HTR-8/SVneo (cell line): Measurements from ENCODE around the gene SKP2.
A peak's percentile ranks its signal among the peaks of the same experiment; 100 is the strongest.
"Not testable (repeated sequence)": the region's sequence is repeated elsewhere in the genome, so short reads cannot be mapped to it uniquely, and the experiment has no call there.

ENCODE experiments used
- DNase-seq: peaks from one replicate; pipeline ENCODE4 v3.0.0; 2011; ENCODE audit warnings: low spot score, mixed read lengths; ENCODE audit not compliant: insufficient read length
- FAIRE-seq: peaks from 2 replicates; lab custom pipeline; 2011; peaks lifted over from hg19 to GRCh38; lab: Jason Lieb, UNC

The SKP2 gene

GRCh38 chr5:36151434-36152323 lies at the start of gene SKP2, which contains the start of gene LMBRD2:
SKP2 (plus strand) TSS chr5:36152111; CDS start chr5:36152263, 152 bp downstream.
LMBRD2 (minus strand) TSS chr5:36151887; CDS start chr5:36143349, 8,538 bp downstream.
- peak; percentile 99 for DNase-seq

GRCh38 chr5:36105819-36106218 lies 46.1 kb upstream of the SKP2 start:
- no peak for DNase-seq
- FAIRE-seq = no peak

More at GRCh38 chr5:36151434-36152323, at the start of gene SKP2, which contains the start of gene LMBRD2:
- peak; percentile 99 for FAIRE-seq

GRCh38 chr5:36108758-36109460 lies 43.0 kb upstream of the SKP2 start:
- DNase-seq = no peak
- no peak for FAIRE-seq

GRCh38 chr5:36111238-36111637 lies 40.7 kb upstream of the SKP2 start:
- FAIRE-seq = no peak

GRCh38 chr5:36125868-36126267 lies 26.0 kb upstream of the SKP2 start:
- DNase-seq = no peak
- no peak for FAIRE-seq

More at GRCh38 chr5:36111238-36111637, 40.7 kb upstream of the SKP2 start:
- DNase-seq = no peak

GRCh38 chr5:36128795-36129194 lies 23.1 kb upstream of the SKP2 start:
- no peak for DNase-seq
- no peak for FAIRE-seq

- FAIRE-seq, DNase-seq: not testable (repeated sequence)
Measured at GRCh38 chr5:36129666-36130065, 22.2 kb upstream of the SKP2 start.

GRCh38 chr5:36133009-36133408 lies 18.9 kb upstream of the SKP2 start:
- DNase-seq, FAIRE-seq: not testable (repeated sequence)

- no peak for DNase-seq
- peak; percentile 82 for FAIRE-seq
Measured at GRCh38 chr5:36135988-36136387, 15.9 kb upstream of the SKP2 start.

- DNase-seq (no peak), FAIRE-seq (no peak)
Measured at GRCh38 chr5:36136581-36136980, 15.3 kb upstream of the SKP2 start.

GRCh38 chr5:36138900-36139683 lies 12.8 kb upstream of the SKP2 start:
- FAIRE-seq (peak; percentile 38), DNase-seq (no peak)

- FAIRE-seq (no peak), DNase-seq (no peak)
Measured at GRCh38 chr5:36145311-36145710, 6.6 kb upstream of the SKP2 start.

- FAIRE-seq (no peak), DNase-seq (no peak)
Measured at GRCh38 chr5:36146390-36146789, 5.5 kb upstream of the SKP2 start.

- DNase-seq (no peak), FAIRE-seq (no peak)
Measured at GRCh38 chr5:36147681-36148080, 4.2 kb upstream of the SKP2 start.

GRCh38 chr5:36150676-36151433 lies 1.1 kb upstream of the SKP2 start:
- peak; percentile 86 for FAIRE-seq
- DNase-seq = peak; percentile 67

GRCh38 chr5:36152324-36153297 lies 700 bp downstream of the SKP2 start:
- FAIRE-seq (no peak), DNase-seq (peak; percentile 15)

- no peak for FAIRE-seq
Measured at GRCh38 chr5:36153298-36153677, 1.4 kb downstream of the SKP2 start.

GRCh38 chr5:36153726-36154125 lies 1.8 kb downstream of the SKP2 start:
- no peak for DNase-seq
- FAIRE-seq = no peak

More at GRCh38 chr5:36153298-36153677, 1.4 kb downstream of the SKP2 start:
- DNase-seq = no peak
